Measurements from ENCODE around the gene ZNF791. TPM values are rescaled to one million over a fixed set of nuclear protein-coding genes. Genes with fewer than 3 reads are reported as not detected.

Gene ZNF791
- total and polyA plus RNA-seq, 4 donors = 5.5 to 33.4 (median 15.4) TPM

DNA sequence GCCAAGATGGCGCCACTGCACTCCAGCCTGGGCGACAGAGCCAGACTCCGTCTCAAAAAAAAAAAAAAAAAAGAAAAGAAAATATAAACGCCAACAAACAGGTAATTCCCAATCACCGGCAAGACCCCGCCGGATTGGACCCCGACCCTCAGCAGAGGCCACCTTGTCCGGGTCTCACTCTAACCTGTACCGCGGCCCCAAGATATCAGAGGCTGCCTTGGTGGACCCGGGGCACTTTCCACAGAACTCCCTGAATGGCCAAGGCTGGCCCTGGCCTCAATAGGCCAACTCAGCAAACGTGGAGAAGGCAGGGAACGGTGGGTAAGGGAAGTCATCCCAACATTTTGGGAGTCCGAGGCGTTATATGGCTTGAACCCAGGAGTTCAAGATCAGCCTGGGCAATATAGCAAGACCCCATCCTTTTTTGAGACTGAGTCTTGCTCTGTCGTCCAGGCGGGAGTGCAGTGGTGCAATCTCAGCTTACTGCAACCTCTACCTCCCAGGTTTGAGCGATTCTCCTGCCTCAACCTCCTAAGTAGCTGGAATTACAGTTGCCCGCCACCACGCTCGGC, 28.0 kb downstream of the ZNF791 start:
- TF ChIP-seq, protein P1, sequence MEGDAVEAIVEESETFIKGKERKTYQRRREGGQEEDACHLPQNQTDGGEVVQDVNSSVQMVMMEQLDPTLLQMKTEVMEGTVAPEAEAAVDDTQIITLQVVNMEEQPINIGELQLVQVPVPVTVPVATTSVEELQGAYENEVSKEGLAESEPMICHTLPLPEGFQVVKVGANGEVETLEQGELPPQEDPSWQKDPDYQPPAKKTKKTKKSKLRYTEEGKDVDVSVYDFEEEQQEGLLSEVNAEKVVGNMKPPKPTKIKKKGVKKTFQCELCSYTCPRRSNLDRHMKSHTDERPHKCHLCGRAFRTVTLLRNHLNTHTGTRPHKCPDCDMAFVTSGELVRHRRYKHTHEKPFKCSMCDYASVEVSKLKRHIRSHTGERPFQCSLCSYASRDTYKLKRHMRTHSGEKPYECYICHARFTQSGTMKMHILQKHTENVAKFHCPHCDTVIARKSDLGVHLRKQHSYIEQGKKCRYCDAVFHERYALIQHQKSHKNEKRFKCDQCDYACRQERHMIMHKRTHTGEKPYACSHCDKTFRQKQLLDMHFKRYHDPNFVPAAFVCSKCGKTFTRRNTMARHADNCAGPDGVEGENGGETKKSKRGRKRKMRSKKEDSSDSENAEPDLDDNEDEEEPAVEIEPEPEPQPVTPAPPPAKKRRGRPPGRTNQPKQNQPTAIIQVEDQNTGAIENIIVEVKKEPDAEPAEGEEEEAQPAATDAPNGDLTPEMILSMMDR (IDR thresholded peaks at IDR 0.05; ENCODE audit: control extremely low read depth, extremely low read depth) = no peak
- no peak for ATAC-seq (ENCODE audit: insufficient read depth, low FRiP score)
- H3K9me3 ChIP-seq (ENCODE audit: control insufficient read depth in 4 of 4, insufficient read depth in 3 of 4, low read length in 3 of 4) = no peaks in the 10 kb centered on the region
- no peaks in the 10 kb centered on the region for H3K36me3 ChIP-seq (ENCODE audit: control insufficient read depth in 4 of 4, insufficient read depth in 4 of 4, low read length in 4 of 4)
- no peak overlapping the region for H3K9ac ChIP-seq (ENCODE audit: insufficient read depth in 1 of 2, low read length in 2 of 2)
- H3K4me1 ChIP-seq (ENCODE audit: control insufficient read depth in 5 of 5, insufficient read depth in 5 of 5, low read length in 5 of 5) = peaks cover 0 to 7% (median 0%) of the 10 kb centered on the region in 5 donors
- DNase-seq = no peak
- whole genome bisulfite sequencing, 2 donors = 96% methylated on average over 20 to 22 of the region's 22 CpGs
- no peak overlapping the region for H3K27ac ChIP-seq (ENCODE audit: low read depth in 1 of 2, low read length in 1 of 2)
- no peaks in the 10 kb centered on the region for H3K27me3 ChIP-seq (ENCODE audit: control insufficient read depth in 3 of 3, insufficient read depth in 3 of 3, low read length in 2 of 3)
- no peak overlapping the region for H3K4me3 ChIP-seq

DNA sequence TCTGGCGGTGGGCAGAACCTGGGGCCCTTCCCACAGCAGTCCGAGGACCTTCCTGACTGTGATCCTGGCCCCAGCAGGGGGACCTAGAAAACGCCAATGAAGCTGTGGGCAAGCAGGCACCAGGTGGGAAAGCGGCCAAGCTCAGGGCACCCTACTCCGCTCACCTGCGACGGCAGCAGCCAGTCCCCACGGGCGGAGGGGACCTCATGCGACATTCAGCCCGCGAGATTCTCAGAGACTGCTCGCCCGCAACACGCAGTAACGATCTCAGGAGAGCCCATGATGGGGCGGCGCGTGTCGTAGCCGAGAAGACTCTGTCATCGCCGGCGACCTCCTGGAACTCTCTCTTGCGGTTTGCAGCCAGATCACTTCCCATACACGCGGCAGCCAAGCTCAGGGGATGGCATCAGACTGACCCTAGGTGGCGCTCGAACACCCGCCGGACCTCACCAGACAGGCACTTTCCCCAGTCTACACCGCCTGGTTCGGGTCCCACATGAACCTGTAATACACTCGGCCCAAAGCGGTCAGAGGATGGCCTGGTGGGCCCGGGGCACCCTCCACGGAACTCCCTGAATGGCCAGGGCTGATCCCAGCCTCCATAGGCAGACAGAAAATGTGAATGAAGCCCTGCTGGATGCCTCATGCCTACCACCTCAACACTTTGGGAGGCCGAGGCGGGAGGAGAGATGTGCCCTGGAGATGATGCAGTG, 29.3 kb downstream of the ZNF791 start:
- TF ChIP-seq, protein P1 (IDR thresholded peaks at IDR 0.05; ENCODE audit: control extremely low read depth, extremely low read depth) = peak; percentile 74
- H3K4me3 ChIP-seq = peak overlapping the region; percentile 11
- peak; percentile 94 for ATAC-seq (ENCODE audit: insufficient read depth, low FRiP score)
- no peak overlapping the region for H3K9ac ChIP-seq (ENCODE audit: insufficient read depth in 1 of 2, low read length in 2 of 2)
- peaks cover 0 to 7% (median 0%) of the 10 kb centered on the region in 5 donors for H3K4me1 ChIP-seq (ENCODE audit: control insufficient read depth in 5 of 5, insufficient read depth in 5 of 5, low read length in 5 of 5)
- peaks cover 0 to 4% (median 0%) of the 10 kb centered on the region in 4 donors for H3K36me3 ChIP-seq (ENCODE audit: control insufficient read depth in 4 of 4, insufficient read depth in 4 of 4, low read length in 4 of 4)
- no peak overlapping the region for H3K27ac ChIP-seq (ENCODE audit: low read depth in 1 of 2, low read length in 1 of 2)
- H3K9me3 ChIP-seq (ENCODE audit: control insufficient read depth in 4 of 4, insufficient read depth in 3 of 4, low read length in 3 of 4) = no peaks in the 10 kb centered on the region
- no peaks in the 10 kb centered on the region for H3K27me3 ChIP-seq (ENCODE audit: control insufficient read depth in 3 of 3, insufficient read depth in 3 of 3, low read length in 2 of 3)
- peak; percentile 74 to 83 (median 82) for DNase-seq
- 9 to 10% methylated on average over 39 of the region's 39 CpGs for WGBS, 2 donors

DNA sequence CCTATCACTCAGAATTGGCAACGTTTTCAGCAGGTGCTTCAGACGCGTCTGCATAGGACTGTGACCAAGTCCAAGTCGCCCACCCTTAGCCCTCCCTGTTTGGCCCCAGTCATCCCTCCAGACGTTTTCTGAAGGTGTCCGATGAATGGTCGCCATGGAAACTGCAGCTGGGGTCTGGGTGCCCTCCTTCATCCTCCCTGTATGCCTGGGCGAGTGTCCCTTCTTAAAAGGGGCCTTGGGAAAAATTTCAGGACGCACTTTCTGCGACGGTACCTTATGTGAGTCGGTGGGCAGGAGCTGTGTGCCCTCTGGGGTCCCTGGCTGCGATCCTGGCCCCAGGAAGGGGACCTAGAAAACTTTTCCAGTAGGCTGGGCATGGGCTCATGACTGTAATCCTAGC, 30.7 kb downstream of the ZNF791 start:
- no peak overlapping the region for H3K27ac ChIP-seq (ENCODE audit: low read depth in 1 of 2, low read length in 1 of 2)
- DNase-seq = no peak
- WGBS, 2 donors = 73 to 90% methylated on average over 13 of the region's 13 CpGs
- no peaks in the 10 kb centered on the region for H3K9me3 ChIP-seq (ENCODE audit: control insufficient read depth in 4 of 4, insufficient read depth in 3 of 4, low read length in 3 of 4)
- TF ChIP-seq, protein P1 (IDR thresholded peaks at IDR 0.05; ENCODE audit: control extremely low read depth, extremely low read depth) = no peak
- H3K36me3 ChIP-seq (ENCODE audit: control insufficient read depth in 4 of 4, insufficient read depth in 4 of 4, low read length in 4 of 4) = peaks cover 0 to 4% (median 0%) of the 10 kb centered on the region in 4 donors
- no peak for ATAC-seq (ENCODE audit: insufficient read depth, low FRiP score)
- H3K4me3 ChIP-seq = no peak overlapping the region
- H3K4me1 ChIP-seq (ENCODE audit: control insufficient read depth in 5 of 5, insufficient read depth in 5 of 5, low read length in 5 of 5) = peaks cover 0 to 7% (median 0%) of the 10 kb centered on the region in 5 donors
- no peaks in the 10 kb centered on the region for H3K27me3 ChIP-seq (ENCODE audit: control insufficient read depth in 3 of 3, insufficient read depth in 3 of 3, low read length in 2 of 3)
- H3K9ac ChIP-seq (ENCODE audit: insufficient read depth in 1 of 2, low read length in 2 of 2) = no peak overlapping the region
